CD4-positive, alpha-beta T cell (primary cell): ENCODE data around the gene TAF4. TPM values are rescaled to one million over a fixed set of nuclear protein-coding genes. Genes with fewer than 3 reads are reported as not detected.

Experiments
- ATAC-seq: fragments of 200-7000 bp; cut with Tn5 transposase; one replicate; pipeline ENCODE4 v1.10.0; 2022; ENCODE audit warnings: mild to moderate bottlenecking; ENCODE audit not compliant: poor library complexity
- CTCF ChIA-PET: fragments of 350-600 bp; sonication (Branson Sonifier 250); formaldehyde crosslinking; loops from one replicate; lab custom pipeline; 2021; ENCODE audit warnings: antibody characterized with exemption, inconsistent platforms; lab: Charles Lee
- POLR2A ChIA-PET: fragments of 350-600 bp; sonication (Branson Sonifier 250); formaldehyde crosslinking; loops from one replicate; lab custom pipeline; 2021; ENCODE audit warnings: antibody characterized with exemption, inconsistent platforms; lab: Charles Lee
- DNase-seq, 14 experiments: peaks; one replicate each; pipeline ENCODE4 v3.0.0-alpha.2; 2013 to 2020; ENCODE audit warnings: mixed read lengths in 2 of 14
- H3K27ac ChIP-seq, 2 donors: one replicate each; pipeline versions ENCODE4 v1.5.1 to v1.7.0; 2013; ENCODE audit warnings: low read length in 2 of 2, low read depth in 1 of 2, mild to moderate bottlenecking in 1 of 2
- H3K27me3 ChIP-seq, 2 experiments: 1 replicate in 1 of 2; 2 replicates in 1 of 2; pipeline versions ENCODE4 v1.6.1 to v1.7.0; 2013; ENCODE audit warnings: low read length in 2 of 2, control low read depth in 1 of 2, mild to moderate bottlenecking in 1 of 2, moderate library complexity in 1 of 2; ENCODE audit not compliant: insufficient read depth in 2 of 2, control insufficient read depth in 1 of 2
- H3K36me3 ChIP-seq: one replicate; pipeline ENCODE4 v1.6.1; 2013; ENCODE audit warnings: low read length, control low read depth; ENCODE audit not compliant: insufficient read depth
- H3K4me1 ChIP-seq: one replicate; pipeline ENCODE4 v1.6.1; 2013; ENCODE audit warnings: low read length, control low read depth; ENCODE audit not compliant: insufficient read depth
- H3K4me3 ChIP-seq: one replicate; pipeline ENCODE4 v1.5.1; 2013; ENCODE audit warnings: mild to moderate bottlenecking, low read length, moderate library complexity
- H3K9me3 ChIP-seq, 2 experiments: 1 replicate in 1 of 2; 2 replicates in 1 of 2; pipeline versions ENCODE4 v1.6.1 to v1.7.0; 2013; ENCODE audit warnings: low read length in 2 of 2, mild to moderate bottlenecking in 2 of 2, control low read depth in 1 of 2, moderate library complexity in 1 of 2; ENCODE audit not compliant: control insufficient read depth in 1 of 2, insufficient read depth in 1 of 2
- H3K27ac Mint-ChIP-seq: one replicate; pipeline ENCODE4 v1.8.0; 2020; ENCODE audit warnings: mixed read lengths
- H3K27me3 Mint-ChIP-seq: one replicate; pipeline ENCODE4 v1.8.0; 2021; ENCODE audit warnings: mixed read lengths
- H3K36me3 Mint-ChIP-seq: one replicate; pipeline ENCODE4 v1.8.0; 2021; ENCODE audit warnings: low read depth, mixed read lengths
- H3K4me1 Mint-ChIP-seq: one replicate; pipeline ENCODE4 v1.8.0; 2021; ENCODE audit warnings: low read depth, mixed read lengths
- H3K4me3 Mint-ChIP-seq: one replicate; pipeline ENCODE4 v1.8.0; 2020; ENCODE audit warnings: mild to moderate bottlenecking, mixed read lengths
- H3K9me3 Mint-ChIP-seq: one replicate; pipeline ENCODE4 v1.8.0; 2020; ENCODE audit warnings: mixed read lengths
- intact Hi-C, 2 experiments: fragments of 100-400 bp; cut with DNase I in 1 of 2; cut with micrococcal nuclease in 1 of 2; formaldehyde crosslinking; loops; one replicate each; pipeline versions ENCODE4 v1.15.1 to v1.9.0; 2023 to 2025; cut with DNase I, micrococcal nuclease
- total RNA-seq, 174 experiments: library from RNA in 2 of 174; stranded (reverse) in 2 of 174; gene quantifications; one replicate each; pipeline ENCODE4 v1.2.3 and lab custom pipeline; 2021 to 2026
- TF ChIP-seq, protein P1 (sequence below): fragments of 200-600 bp; IDR thresholded peaks from one replicate; pipeline ENCODE4 v1.8.0; 2022; ENCODE audit warnings: antibody characterized with exemption, mild to moderate bottlenecking

Gene TAF4
- total RNA-seq, 2 experiments from 2014 or later: 11.1 to 12.5 TPM

- H3K4me1 ChIP-seq: peaks cover 14% of the 10 kb centered on the region
- no peaks in the 10 kb centered on the region for H3K27me3 ChIP-seq
- no peak overlapping the region for H3K4me3 ChIP-seq
- TF ChIP-seq, protein P1, sequence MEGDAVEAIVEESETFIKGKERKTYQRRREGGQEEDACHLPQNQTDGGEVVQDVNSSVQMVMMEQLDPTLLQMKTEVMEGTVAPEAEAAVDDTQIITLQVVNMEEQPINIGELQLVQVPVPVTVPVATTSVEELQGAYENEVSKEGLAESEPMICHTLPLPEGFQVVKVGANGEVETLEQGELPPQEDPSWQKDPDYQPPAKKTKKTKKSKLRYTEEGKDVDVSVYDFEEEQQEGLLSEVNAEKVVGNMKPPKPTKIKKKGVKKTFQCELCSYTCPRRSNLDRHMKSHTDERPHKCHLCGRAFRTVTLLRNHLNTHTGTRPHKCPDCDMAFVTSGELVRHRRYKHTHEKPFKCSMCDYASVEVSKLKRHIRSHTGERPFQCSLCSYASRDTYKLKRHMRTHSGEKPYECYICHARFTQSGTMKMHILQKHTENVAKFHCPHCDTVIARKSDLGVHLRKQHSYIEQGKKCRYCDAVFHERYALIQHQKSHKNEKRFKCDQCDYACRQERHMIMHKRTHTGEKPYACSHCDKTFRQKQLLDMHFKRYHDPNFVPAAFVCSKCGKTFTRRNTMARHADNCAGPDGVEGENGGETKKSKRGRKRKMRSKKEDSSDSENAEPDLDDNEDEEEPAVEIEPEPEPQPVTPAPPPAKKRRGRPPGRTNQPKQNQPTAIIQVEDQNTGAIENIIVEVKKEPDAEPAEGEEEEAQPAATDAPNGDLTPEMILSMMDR: no peak
- no peak for ATAC-seq
- H3K36me3 ChIP-seq: peaks cover 2% of the 10 kb centered on the region
- Mint-ChIP-seq H3K4me1 (peaks cover 57% of the 10 kb centered on the region), H3K27ac (no peak overlapping the region), H3K9me3 (no peaks in the 10 kb centered on the region), H3K4me3 (no peak overlapping the region), H3K36me3 (peaks cover 12% of the 10 kb centered on the region), H3K27me3 (no peaks in the 10 kb centered on the region)
- ChIA-PET CTCF (no interaction called here), POLR2A (no interaction called here)
- intact Hi-C loops: no loop called here
- no peak for DNase-seq
- H3K9me3 ChIP-seq: no peaks in the 10 kb centered on the region
- H3K27ac ChIP-seq: no peak overlapping the region
Measured at GRCh38 chr20:62048346-62048761, 17.3 kb downstream of the TAF4 start.

- H3K4me1 Mint-ChIP-seq: peaks cover 59% of the 10 kb centered on the region
- DNase-seq: no peak
Measured at GRCh38 chr20:62047666-62048345, 17.9 kb downstream of the TAF4 start.

GRCh38 chr20:62046431-62046830 is 19.2 kb downstream of the TAF4 start:
- H3K36me3 Mint-ChIP-seq: peaks cover 12% of the 10 kb centered on the region
- H3K9me3 Mint-ChIP-seq: no peaks in the 10 kb centered on the region
- CTCF ChIA-PET: no interaction called here

More at GRCh38 chr20:62047666-62048345, 17.9 kb downstream of the TAF4 start:
- Mint-ChIP-seq H3K27me3 (no peaks in the 10 kb centered on the region), H3K27ac (no peak overlapping the region), H3K36me3 (peaks cover 12% of the 10 kb centered on the region), H3K4me3 (no peak overlapping the region), H3K9me3 (no peaks in the 10 kb centered on the region)
- Histone ChIP-seq H3K36me3 (no peaks in the 10 kb centered on the region), H3K9me3 (no peaks in the 10 kb centered on the region), H3K4me1 (peaks cover 8% of the 10 kb centered on the region), H3K27me3 (no peaks in the 10 kb centered on the region), H3K4me3 (no peak overlapping the region), H3K27ac (no peak overlapping the region)
- ChIA-PET CTCF (no interaction called here), POLR2A (no interaction called here)
- TF ChIP-seq, protein P1: no peak
- intact Hi-C loops: no loop called here
- no peak for ATAC-seq

More at GRCh38 chr20:62046431-62046830, 19.2 kb downstream of the TAF4 start:
- intact Hi-C loops: no loop called here
- Histone ChIP-seq H3K36me3 (no peaks in the 10 kb centered on the region), H3K4me1 (peaks cover under 1% of the 10 kb centered on the region), H3K27me3 (no peaks in the 10 kb centered on the region), H3K9me3 (no peaks in the 10 kb centered on the region), H3K27ac (no peak overlapping the region), H3K4me3 (no peak overlapping the region)
- TF ChIP-seq, protein P1: no peak
- ATAC-seq (no peak), DNase-seq (no peak)
- Mint-ChIP-seq H3K27me3 (no peaks in the 10 kb centered on the region), H3K4me3 (no peak overlapping the region), H3K27ac (no peak overlapping the region), H3K4me1 (peaks cover 67% of the 10 kb centered on the region)
- POLR2A ChIA-PET: no interaction called here
